Measurements from ENCODE around the gene DDAH1.

DDAH1 gene

DNA sequence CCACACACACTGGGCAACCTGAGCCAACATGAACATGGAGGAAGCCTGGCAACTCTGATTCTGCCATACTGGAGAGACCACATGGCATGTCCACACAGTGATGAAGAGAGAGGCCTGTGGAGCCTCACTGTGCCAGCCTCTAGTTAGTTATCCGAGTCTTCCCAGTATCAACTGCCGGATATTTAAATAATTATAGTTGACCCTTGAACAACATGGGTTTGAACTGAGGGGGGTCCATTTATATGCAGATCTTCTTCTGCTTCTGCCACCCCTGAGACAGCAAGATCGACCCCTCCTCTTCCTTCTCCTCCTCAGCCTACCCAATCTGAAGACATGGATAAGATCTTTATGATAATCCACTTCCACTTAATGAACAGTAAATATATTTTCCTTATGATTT is 27.8 kb downstream of the DDAH1 start:
- DNase-seq: no peak

GRCh38 chr1:85433096-85433495 is 31.9 kb downstream of the DDAH1 start:
- DNase-seq: no peak

DNA sequence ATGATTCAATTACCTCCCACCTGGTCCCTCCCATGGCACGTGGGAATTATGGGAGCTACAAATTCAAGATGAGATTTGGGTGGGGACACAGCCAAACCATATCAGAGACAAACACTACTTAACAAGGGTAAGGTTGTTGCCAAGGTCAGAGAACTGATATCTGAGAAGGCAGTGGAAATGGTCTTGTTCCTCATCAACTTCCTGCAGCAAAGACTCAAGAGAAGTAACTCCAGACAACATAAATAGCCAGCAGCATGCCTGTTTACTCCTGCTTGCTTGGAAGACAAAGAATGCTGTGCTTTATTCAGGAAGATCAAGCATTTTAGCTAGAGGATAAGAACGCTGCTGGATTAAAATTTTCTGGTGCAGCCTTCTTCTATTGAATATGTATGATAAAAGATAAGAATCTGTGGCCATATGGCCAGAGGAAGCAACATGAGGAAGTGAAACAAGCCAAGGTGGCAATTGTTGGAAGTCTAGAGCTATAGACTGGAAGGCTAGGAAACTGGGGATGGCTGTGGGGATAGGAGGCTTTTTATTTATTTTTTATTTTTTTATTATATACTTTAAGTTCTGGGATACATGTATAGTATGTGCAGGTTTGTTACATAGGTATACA is 36.4 kb downstream of the DDAH1 start:
- no peak for DNase-seq

DNA sequence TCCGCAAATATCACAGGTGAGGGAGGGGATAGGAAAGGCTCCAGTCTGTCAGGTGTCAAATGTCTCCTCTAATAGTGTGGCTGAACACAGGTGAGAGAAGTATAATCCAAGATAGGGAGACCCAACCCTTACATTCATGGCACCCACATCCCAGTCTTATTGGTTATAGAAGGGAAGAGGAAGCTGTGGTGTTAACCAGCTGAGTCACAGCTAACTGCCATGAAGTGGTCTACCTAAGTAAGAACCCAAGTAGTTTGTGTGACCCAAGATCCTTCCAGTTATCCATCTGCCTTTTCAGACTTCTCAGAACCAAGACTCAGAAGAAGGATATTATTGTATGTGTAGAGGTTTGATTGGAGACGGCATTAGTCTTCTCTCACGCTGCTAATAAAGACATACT is 37.1 kb downstream of the DDAH1 start:
- no peak for DNase-seq

- no peak for DNase-seq
Observed at GRCh38 chr1:85427331-85427730, 37.6 kb downstream of the DDAH1 start.

GRCh38 chr1:85421179-85421578 is 43.8 kb downstream of the DDAH1 start:
- DNase-seq: no peak

- no peak for DNase-seq
Observed at GRCh38 chr1:85420199-85420598, 44.8 kb downstream of the DDAH1 start.

DNA sequence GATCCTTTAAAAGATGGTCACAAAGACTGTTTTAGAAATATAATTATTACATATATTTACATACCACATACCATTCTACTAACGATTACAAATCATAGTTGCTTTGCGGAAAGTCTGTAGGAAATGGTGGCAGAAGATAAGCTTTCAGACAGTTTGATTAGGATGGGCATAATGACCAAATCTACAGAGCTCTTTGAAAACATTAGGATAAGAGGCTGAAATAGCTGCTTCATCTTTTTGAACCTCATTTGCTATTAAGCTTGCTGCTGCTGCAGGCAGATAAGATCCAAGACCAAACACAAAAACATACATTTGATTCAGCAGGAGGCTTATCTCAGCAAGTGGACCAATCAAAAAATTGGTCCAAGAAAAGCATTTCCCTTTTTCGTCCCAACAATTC is 47.1 kb downstream of the DDAH1 start:
- DNase-seq: no peak

- no peak for DNase-seq
Observed at GRCh38 chr1:85417017-85417416, 47.9 kb downstream of the DDAH1 start.

GRCh38 chr1:85413169-85413568 is 51.8 kb downstream of the DDAH1 start:
- DNase-seq: no peak

DNA sequence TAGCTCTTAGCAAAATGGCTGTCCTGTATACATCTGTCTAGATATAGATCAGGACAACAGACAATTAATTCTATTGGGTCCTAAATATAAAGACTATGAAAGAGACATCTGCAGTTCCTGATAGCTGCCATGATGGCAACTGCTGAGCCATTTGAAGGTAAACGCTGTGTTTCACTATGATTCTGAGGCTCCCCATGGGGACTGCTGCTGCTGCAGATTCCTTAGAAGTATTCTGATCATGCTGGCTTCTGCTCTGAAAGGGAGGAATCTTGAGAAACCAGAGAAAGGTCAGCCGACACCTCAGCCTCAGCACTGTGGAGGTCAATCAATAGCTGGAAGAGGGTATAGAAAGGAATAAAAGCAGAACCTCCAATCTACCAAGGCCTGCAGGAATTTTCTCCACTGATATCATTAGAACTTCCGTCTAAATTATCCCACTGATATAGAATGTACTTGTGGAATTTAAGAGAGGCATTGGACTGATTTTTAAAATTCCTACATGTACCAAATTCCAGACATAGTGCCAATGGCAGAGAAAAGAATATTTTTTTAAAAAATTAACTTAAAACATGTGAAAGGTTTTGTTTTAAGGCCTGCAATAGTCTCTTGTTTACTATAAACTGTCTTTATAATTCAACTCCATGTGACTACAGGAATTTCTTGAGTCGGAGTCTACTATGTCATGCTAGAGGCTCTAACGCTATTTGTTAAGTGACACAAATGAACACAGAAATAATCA is 53.2 kb downstream of the DDAH1 start:
- no peak for DNase-seq

DNA sequence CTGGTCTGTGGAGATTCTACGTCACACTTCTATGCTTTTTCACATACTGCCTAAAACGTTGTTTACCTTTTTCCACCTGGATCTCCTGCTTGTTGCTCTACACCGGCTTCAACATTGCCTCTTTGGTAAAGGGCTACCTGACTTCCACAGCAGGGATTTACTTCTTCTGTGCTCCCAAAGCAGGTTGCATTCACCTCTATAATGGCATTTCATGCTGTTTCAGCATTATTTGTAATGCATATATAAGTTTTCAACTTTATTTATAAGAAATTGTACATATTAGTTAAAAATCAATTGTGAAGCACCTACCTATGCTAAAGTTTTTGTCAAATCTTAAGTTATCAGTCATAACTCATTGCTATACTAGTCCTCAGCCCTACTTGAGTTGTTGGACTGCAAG is 55.4 kb downstream of the DDAH1 start:
- no peak for DNase-seq

DNA sequence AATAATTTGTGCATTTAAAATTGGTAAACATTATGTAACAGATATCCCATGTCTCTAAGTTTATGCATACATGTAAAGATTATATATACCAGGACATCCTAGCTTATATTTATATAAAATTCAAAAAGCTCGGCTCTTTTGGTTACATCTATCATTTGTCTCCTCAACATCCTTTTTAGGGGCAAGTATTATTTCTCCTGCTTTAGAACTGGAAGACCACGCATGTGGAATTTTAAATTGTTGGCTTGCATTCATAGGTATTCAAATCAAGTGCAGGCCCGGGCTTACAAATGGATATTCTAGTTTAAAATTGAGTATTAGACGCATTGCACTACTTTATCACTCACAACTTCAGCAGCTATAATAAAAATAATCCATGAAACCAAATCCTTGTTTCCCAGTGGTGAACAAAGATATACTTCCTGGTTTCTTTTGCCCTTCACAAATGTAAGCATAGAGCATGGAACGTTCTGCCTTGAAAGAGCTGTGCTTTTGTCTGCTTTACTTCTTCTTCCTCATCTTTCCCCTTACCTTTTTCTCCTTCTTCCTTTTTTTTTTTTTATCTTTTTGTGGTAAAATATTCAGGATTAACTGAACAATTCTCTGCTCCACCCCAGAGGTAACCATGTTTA is 57.1 kb downstream of the DDAH1 start:
- DNase-seq: no peak

GRCh38 chr1:85406887-85407533 is 57.9 kb downstream of the DDAH1 start:
- no peak for DNase-seq

DNA sequence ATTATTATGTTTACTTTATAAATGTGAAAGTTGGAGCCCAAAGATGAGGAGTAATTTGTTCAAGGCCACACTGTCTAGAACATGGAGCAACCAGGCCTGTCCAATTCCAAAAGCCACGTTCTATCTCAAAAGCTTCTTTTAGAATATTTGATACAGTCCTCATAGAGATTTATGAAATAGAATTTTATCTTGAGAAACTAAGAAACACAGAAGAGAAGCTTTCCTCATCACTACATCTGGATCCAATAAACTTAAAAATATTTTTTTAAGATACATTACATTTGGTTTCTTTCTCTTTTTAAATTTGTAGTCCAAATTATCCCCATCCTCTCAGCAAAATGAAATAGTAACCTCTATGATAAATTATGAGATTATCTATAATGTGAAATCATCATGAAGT is 58.9 kb downstream of the DDAH1 start:
- no peak for DNase-seq

DNA sequence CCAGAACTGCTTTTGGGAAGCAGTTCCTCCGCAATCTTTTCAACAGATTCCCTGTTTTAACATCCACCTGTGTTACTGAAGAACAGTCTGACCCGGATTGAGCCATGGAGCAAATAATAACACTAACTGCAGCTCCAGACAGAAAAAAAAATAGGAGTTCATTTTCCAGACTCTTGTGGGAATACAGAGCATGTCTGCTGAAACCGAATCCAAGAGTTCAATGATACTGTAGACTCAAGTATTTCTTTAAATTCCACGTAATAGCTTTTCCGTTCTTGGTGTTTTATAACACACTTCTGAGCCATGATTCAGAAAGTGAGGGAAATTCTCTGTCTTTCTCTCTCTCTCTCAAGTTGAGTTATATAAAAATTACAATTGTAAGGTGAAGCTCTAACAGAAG is 60.6 kb downstream of the DDAH1 start:
- DNase-seq: no peak

GRCh38 chr1:85398391-85399064 is 66.4 kb downstream of the DDAH1 start:
- no peak for DNase-seq

- no peak for DNase-seq
Observed at GRCh38 chr1:85397490-85398032, 67.4 kb downstream of the DDAH1 start.

- no peak for DNase-seq
Observed at GRCh38 chr1:85396194-85396593, 68.8 kb downstream of the DDAH1 start.

DNA sequence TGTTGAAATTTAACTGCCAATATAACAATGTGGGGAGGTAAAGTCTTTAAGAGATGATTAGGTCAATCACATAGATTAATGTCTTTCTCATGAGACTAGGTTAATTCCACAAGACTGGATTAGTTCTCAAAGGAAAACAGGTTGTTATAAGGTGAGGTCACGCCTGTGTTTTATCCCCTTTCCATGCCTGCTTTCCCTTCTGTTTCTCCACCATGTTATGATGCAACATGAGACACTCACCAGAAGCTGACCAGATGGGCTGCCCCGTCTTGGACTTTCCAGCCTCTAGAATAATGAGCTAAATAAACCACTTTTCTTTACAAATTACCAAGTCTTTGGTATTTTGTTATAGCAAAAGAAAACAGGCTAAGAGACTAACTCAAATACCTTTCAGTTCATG is 70.8 kb downstream of the DDAH1 start:
- DNase-seq: no peak

DNA sequence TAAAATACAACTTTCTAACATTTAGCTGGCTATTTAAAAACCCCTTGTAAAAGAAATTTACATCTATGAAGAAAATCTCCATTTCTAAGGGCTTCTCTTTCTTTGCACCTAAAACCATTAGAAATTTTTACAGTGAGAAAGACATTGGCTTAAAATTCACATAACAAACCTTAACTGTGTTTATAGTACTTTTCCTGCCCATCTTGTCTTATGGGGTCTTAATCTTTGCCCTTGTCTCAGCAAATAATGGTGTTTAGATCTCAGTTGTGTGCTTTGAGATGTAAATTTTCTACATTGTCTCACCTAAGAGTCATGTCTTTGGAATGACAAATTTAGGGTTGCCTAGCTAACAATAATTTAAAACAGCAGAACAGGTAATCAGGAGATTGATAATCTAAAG is 71.5 kb downstream of the DDAH1 start:
- no peak for DNase-seq

DNA sequence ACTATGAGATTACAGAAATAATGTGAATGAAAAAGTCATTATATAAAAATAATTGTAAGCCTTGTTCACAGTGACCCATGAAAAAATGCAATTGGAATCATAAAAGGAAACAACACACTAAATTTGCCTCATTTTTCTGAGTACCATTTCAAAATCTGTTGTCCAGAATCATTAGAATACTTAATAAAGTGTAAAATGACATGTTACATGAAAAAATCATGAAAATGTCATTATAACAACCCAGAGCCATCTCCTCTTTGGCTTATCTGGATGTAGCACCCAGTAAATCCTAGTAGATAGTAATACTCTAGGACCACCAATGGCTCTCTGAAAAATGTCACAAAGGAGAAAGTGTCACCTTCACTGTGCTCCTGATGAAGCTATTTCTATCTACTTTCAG is 76.5 kb downstream of the DDAH1 start:
- DNase-seq: no peak

- DNase-seq: no peak
Observed at GRCh38 chr1:85387781-85388180, 77.2 kb downstream of the DDAH1 start.

Measured in activated effector memory CD4-positive, alpha-beta T cell treated with Interleukin-2 at 50 U/mL for 16 hours (primary cell).